Measurements from ENCODE around the gene RIN1. TPM values are rescaled to one million over a fixed set of nuclear protein-coding genes. Genes with fewer than 3 reads are reported as not detected.

The RIN1 gene
- total RNA-seq, 4 donors from 2014 or later = 22.3 to 37.2 (median 27.6) TPM

- Histone ChIP-seq H3K9me3 (no peaks in the 10 kb centered on the region), H3K27ac (no peak overlapping the region), H3K36me3 (peaks cover 11 to 34% (median 20%) of the 10 kb centered on the region in 3 donors), H3K27me3 (no peaks in the 10 kb centered on the region), H3K4me3 (no peak overlapping the region), H3K4me1 (peaks cover 38 to 60% (median 48%) of the 10 kb centered on the region in 3 donors)
- no peak for DNase-seq
- WGBS, 2 donors = 61 to 63% methylated on average over 7 to 8 of the region's 10 CpGs
- TF ChIP-seq CTCF (IDR thresholded peaks at IDR 0.05) (no peak), POLR2A (IDR thresholded peaks at IDR 0.05) (no peak)
- intact Hi-C loops (cut with DNase I) = no loop called here
Observed at GRCh38 chr11:66330931-66331330, 5.3 kb downstream of the RIN1 start.

- no peak for DNase-seq
- TF ChIP-seq CTCF (IDR thresholded peaks at IDR 0.05) = no peak
- TF ChIP-seq POLR2A (IDR thresholded peaks at IDR 0.05) = no peak
- no peak overlapping the region for H3K4me3 ChIP-seq
- H3K27ac ChIP-seq = no peak overlapping the region
- intact Hi-C loops (cut with DNase I) = no loop called here
- H3K9me3 ChIP-seq = no peaks in the 10 kb centered on the region
- peaks cover 11 to 34% (median 20%) of the 10 kb centered on the region in 3 donors for H3K36me3 ChIP-seq
- H3K27me3 ChIP-seq = no peaks in the 10 kb centered on the region
- 75% methylated on average over 1 to 2 of the region's 3 CpGs for WGBS, 2 donors
- peaks cover 24 to 60% (median 33%) of the 10 kb centered on the region in 3 donors for H3K4me1 ChIP-seq
Observed at GRCh38 chr11:66329165-66329673, 7.0 kb downstream of the RIN1 start.

GRCh38 chr11:66328302-66329144 lies 7.7 kb downstream of the RIN1 start:
- peak overlapping the region in 1 of 4 donors; percentile 43 for H3K4me3 ChIP-seq
- no peak for DNase-seq
- 14% methylated on average over 11 to 15 of the region's 19 CpGs for WGBS, 2 donors
- peak overlapping the region in 3 of 4 donors; percentile 17 to 88 (median 29) for H3K27ac ChIP-seq
- peak; percentile 90 to 98 (median 96) for TF ChIP-seq CTCF (IDR thresholded peaks at IDR 0.05)
- TF ChIP-seq POLR2A (IDR thresholded peaks at IDR 0.05) = no peak
- H3K9me3 ChIP-seq = no peaks in the 10 kb centered on the region
- peaks cover 10 to 28% (median 15%) of the 10 kb centered on the region in 3 donors for H3K36me3 ChIP-seq
- H3K27me3 ChIP-seq = no peaks in the 10 kb centered on the region
- peaks cover 24 to 53% (median 29%) of the 10 kb centered on the region in 3 donors for H3K4me1 ChIP-seq
- intact Hi-C loops (cut with DNase I) = no loop called here

- intact Hi-C loops (cut with DNase I) = no loop called here
- no peaks in the 10 kb centered on the region for H3K27me3 ChIP-seq
- no peaks in the 10 kb centered on the region for H3K9me3 ChIP-seq
- no peak overlapping the region for H3K4me3 ChIP-seq
- no peak for DNase-seq
- peaks cover 24 to 49% (median 29%) of the 10 kb centered on the region in 3 donors for H3K4me1 ChIP-seq
- WGBS, 2 donors = 0 to 20% methylated on average over 1 to 3 of the region's 3 CpGs
- H3K36me3 ChIP-seq = peaks cover 5 to 22% (median 11%) of the 10 kb centered on the region in 3 donors
- H3K27ac ChIP-seq = peak overlapping the region in 3 of 4 donors; percentile 17 to 88 (median 29)
- TF ChIP-seq CTCF (IDR thresholded peaks at IDR 0.05) (no peak), POLR2A (IDR thresholded peaks at IDR 0.05) (no peak)
Observed at GRCh38 chr11:66328031-66328301, 8.3 kb downstream of the RIN1 start.
